ENCODE results near the gene ATP5F1E.

Gene ATP5F1E

DNA sequence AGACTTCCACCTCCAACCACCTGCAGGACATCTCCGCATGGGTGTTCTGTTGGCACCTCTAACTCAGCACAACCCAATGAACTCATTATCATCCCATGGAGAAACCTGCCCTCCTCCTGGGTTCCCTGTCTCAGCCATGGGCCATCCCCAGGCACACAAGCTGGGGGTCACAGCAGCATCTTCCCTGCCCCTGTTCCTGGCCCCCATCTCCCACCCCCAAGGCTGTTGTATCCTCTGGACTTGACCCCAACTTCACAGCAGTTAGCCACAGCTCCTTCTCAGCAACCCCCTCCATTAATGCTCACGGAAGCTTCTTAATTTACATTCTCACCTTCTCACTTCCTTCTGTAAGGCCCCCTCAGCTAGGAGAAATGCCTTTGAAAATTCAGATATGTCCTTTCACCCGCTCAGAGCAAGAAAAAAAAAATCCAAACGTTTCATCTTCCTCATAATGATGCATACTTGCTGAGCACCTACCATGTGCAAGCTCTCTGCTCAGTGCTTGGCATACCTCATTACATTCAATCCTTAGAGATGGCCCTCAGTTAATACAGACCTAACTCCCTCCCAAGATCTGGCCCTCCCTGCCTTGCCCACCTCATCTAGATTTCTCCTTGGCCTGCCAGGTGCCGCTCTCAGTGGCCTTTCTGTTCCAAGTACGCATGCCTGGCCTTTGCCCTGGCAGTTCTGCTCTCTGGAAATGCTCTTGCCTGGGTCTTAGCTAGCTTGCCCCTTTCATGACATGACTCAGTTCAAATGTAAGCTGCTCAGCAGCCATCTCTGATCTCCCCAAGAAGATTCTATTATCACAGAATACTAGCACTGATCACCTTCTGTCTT lies 53.6 kb downstream of the ATP5F1E start:
- TF ChIP-seq FOXK2 (IDR thresholded peaks at IDR 0.05) (no peak), FOXA1 (IDR thresholded peaks at IDR 0.05) (no peak), LEF1 (IDR thresholded peaks at IDR 0.05; ENCODE audit: borderline replicate concordance) (no peak), BHLHE40 (IDR thresholded peaks at IDR 0.05; ENCODE audit: borderline replicate concordance) (no peak), NFRKB (IDR thresholded peaks at IDR 0.05) (no peak), TARDBP (IDR thresholded peaks at IDR 0.05) (no peak), ZNF384 (IDR thresholded peaks at IDR 0.05) (no peak), L3MBTL2 (conservative IDR thresholded peaks at IDR 0.05) (no peak), SP1 (IDR thresholded peaks at IDR 0.05) (no peak), SUZ12 (IDR thresholded peaks at IDR 0.05) (no peak), CTBP1 (IDR thresholded peaks at IDR 0.05; ENCODE audit: borderline replicate concordance) (no peak), HDGF (IDR thresholded peaks at IDR 0.05; ENCODE audit: borderline replicate concordance) (no peak), ELF4 (IDR thresholded peaks at IDR 0.05) (no peak), FOXM1 (IDR thresholded peaks at IDR 0.05; ENCODE audit: borderline replicate concordance) (no peak), ARNT (IDR thresholded peaks at IDR 0.05) (no peak)
- TF ChIP-seq, protein P1, sequence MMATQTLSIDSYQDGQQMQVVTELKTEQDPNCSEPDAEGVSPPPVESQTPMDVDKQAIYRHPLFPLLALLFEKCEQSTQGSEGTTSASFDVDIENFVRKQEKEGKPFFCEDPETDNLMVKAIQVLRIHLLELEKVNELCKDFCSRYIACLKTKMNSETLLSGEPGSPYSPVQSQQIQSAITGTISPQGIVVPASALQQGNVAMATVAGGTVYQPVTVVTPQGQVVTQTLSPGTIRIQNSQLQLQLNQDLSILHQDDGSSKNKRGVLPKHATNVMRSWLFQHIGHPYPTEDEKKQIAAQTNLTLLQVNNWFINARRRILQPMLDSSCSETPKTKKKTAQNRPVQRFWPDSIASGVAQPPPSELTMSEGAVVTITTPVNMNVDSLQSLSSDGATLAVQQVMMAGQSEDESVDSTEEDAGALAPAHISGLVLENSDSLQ (IDR thresholded peaks at IDR 0.05) = no peak
- DNase-seq (ENCODE audit: extremely low spot score) = no peak
- POLR2A ChIA-PET = no interaction called here
- CTCF ChIA-PET = interaction anchor here (0.7 kb wide), 1 partner anchor 82 kb away, joined by 4 read pairs; no protein-coding TSS in a partner anchor

DNA sequence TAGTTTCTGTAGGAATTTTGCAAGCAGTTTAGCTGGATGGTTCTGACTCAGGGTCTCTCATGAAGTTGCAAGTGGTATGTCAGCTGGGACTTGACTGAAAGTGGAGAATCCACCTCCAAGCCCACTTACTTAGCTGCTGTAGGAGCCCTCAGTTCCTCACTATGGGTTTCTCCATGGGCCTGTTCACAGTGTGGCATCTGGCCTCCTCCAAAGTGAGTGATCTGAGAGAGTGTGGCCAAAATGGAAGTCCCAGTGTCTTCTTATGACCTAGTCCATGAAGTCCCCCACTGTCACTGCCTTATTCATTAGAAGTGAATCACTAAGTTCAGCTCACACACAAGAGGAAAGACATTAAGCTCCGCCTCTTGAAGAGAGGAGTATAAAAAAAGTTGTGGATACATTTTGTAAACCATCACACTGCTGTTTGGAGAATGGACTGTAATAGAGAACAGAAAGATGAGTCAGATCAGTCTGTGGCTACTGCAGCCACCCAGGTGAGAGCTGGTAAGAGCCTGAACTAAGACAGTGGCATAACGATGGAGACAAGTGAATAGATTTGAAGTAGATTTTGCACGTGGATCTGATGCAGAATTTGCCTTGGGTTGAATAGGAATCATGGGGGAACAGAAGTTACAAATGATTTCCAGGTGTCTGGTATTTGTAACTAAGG lies 55.9 kb downstream of the ATP5F1E start:
- ChIA-PET CTCF (no interaction called here), POLR2A (no interaction called here)
- no peak for DNase-seq (ENCODE audit: extremely low spot score)
- TF ChIP-seq, protein P1 (IDR thresholded peaks at IDR 0.05) = no peak
- no peak for TF ChIP-seq ARNT (IDR thresholded peaks at IDR 0.05)
- TF ChIP-seq CTBP1 (IDR thresholded peaks at IDR 0.05; ENCODE audit: borderline replicate concordance) = no peak
- TF ChIP-seq FOXK2 (IDR thresholded peaks at IDR 0.05) = no peak
- no peak for TF ChIP-seq BHLHE40 (IDR thresholded peaks at IDR 0.05; ENCODE audit: borderline replicate concordance)
- TF ChIP-seq NFRKB (IDR thresholded peaks at IDR 0.05) = no peak
- TF ChIP-seq ZNF384 (IDR thresholded peaks at IDR 0.05) = no peak
- no peak for TF ChIP-seq HDGF (IDR thresholded peaks at IDR 0.05; ENCODE audit: borderline replicate concordance)
- TF ChIP-seq ELF4 (IDR thresholded peaks at IDR 0.05) = no peak
- TF ChIP-seq SUZ12 (IDR thresholded peaks at IDR 0.05) = no peak
- TF ChIP-seq SP1 (IDR thresholded peaks at IDR 0.05) = no peak
- TF ChIP-seq TARDBP (IDR thresholded peaks at IDR 0.05) = no peak
- no peak for TF ChIP-seq FOXA1 (IDR thresholded peaks at IDR 0.05)
- no peak for TF ChIP-seq L3MBTL2 (conservative IDR thresholded peaks at IDR 0.05)
- no peak for TF ChIP-seq LEF1 (IDR thresholded peaks at IDR 0.05; ENCODE audit: borderline replicate concordance)

Measured in HEK293T (cell line).